OCI-LY3 (cell line): ENCODE results near the gene TTL.

Experiments
- CTCF ChIP-seq: fragments of 200-600, 300-600 bp; sonication (generic); IDR thresholded peaks from 2 replicates; pipeline ENCODE4 v1.5.1; 2014; ENCODE audit warnings: antibody characterized with exemption, low read length, low read depth
- EZH2phosphoT487 ChIP-seq: fragments of 200-600 bp; shearing (Covaris generic); IDR thresholded peaks from 2 replicates; pipeline ENCODE4 v1.6.1; 2018; ENCODE audit warnings: antibody characterized with exemption, mixed run types, low read depth

GRCh38 chr2:112520234-112520783 is 38.4 kb downstream of the TTL start:
- TF ChIP-seq EZH2phosphoT487: no peak
- no peak for TF ChIP-seq CTCF
